A673 (cell line): ENCODE results near the gene ADRB2. TPM values are rescaled to one million over a fixed set of nuclear protein-coding genes. Genes with fewer than 3 reads are reported as not detected.

ENCODE experiments used
- BruUV-seq: library from RNA; stranded (reverse); fragments of 400-500 nt; replicated peaks from 2 replicates; lab custom pipeline; 2021; lab: Mats Ljungman, UMichigan
- CTCF ChIA-PET: fragments of 300-600 bp; sonication (Branson Sonifier 250); formaldehyde crosslinking; loops from one replicate; lab custom pipeline; 2022; ENCODE audit warnings: antibody characterized with exemption; lab: Charles Lee
- POLR2A ChIA-PET: fragments of 300-600 bp; sonication (Branson Sonifier 250); formaldehyde crosslinking; loops from one replicate; lab custom pipeline; 2022; ENCODE audit warnings: antibody characterized with exemption; ENCODE audit not compliant: low non-redundant PET; lab: Charles Lee
- DNase-seq: peaks from one replicate; pipeline ENCODE4 v3.0.0-alpha.2; 2015; ENCODE audit warnings: low spot score
- H3K27ac ChIP-seq: fragments of 200-600 bp; sonication (generic); 2 replicates; pipeline ENCODE4 v1.5.1; 2016; ENCODE audit warnings: mixed run types, low read depth, mild to moderate bottlenecking, mixed read lengths, antibody characterized with exemption, low read length; ENCODE audit not compliant: poor library complexity, severe bottlenecking
- H3K27me3 ChIP-seq: fragments of 200-600 bp; sonication (generic); replicated peaks from 2 replicates; pipeline ENCODE4 v1.6.1; 2017; ENCODE audit warnings: mixed run types, low read depth, mild to moderate bottlenecking, mixed read lengths, antibody characterized with exemption, low read length; ENCODE audit not compliant: insufficient read depth, poor library complexity
- H3K36me3 ChIP-seq: fragments of 200-600 bp; sonication (generic); 2 replicates; pipeline ENCODE4 v1.6.1; 2016; ENCODE audit warnings: mixed run types, mild to moderate bottlenecking, mixed read lengths, antibody characterized with exemption, low read length; ENCODE audit not compliant: insufficient read depth, poor library complexity, severe bottlenecking
- H3K4me1 ChIP-seq: fragments of 200-600 bp; sonication (generic); 2 replicates; pipeline ENCODE4 v1.6.1; 2017; ENCODE audit warnings: mixed run types, mild to moderate bottlenecking, mixed read lengths, antibody characterized with exemption, low read length; ENCODE audit not compliant: insufficient read depth, poor library complexity, severe bottlenecking
- H3K4me3 ChIP-seq: fragments of 200-600 bp; sonication (generic); 2 replicates; pipeline ENCODE4 v1.5.1; 2016; ENCODE audit warnings: low read depth, mixed run types, mild to moderate bottlenecking, mixed read lengths, low read length; ENCODE audit not compliant: poor library complexity, severe bottlenecking
- H3K9me3 ChIP-seq: fragments of 200-600 bp; sonication (generic); 2 replicates; pipeline ENCODE4 v1.6.1; 2016; ENCODE audit warnings: mixed run types, low read depth, mild to moderate bottlenecking, mixed read lengths, antibody characterized with exemption, low read length; ENCODE audit not compliant: poor library complexity, severe bottlenecking
- EZH2 ChIP-seq: fragments of 200-600 bp; sonication (generic); IDR thresholded peaks from 2 replicates; pipeline ENCODE4 v1.6.1; 2017; ENCODE audit warnings: borderline replicate concordance, low read depth, mild to moderate bottlenecking, mixed read lengths, antibody characterized with exemption, low read length; ENCODE audit not compliant: poor library complexity, severe bottlenecking
- intact Hi-C: fragments of 100-400 bp; cut with micrococcal nuclease; formaldehyde crosslinking; loops from one replicate; pipeline ENCODE4 v1.10.0; 2022; ENCODE audit not compliant: unreplicated experiment
- total RNA-seq: library from RNA; stranded (reverse); gene quantifications from 2 replicates; pipeline ENCODE4 v1.2.3, GENCODE V29; 2021
- TF ChIP-seq, protein P1 (sequence below): fragments of 300-800, 200-600 bp; sonication (generic); conservative IDR thresholded peaks from 2 replicates; pipeline ENCODE4 v1.5.1; 2017; ENCODE audit warnings: low read depth, mild to moderate bottlenecking, antibody characterized with exemption, low read length, moderate library complexity, mixed read lengths

Gene ADRB2
- total RNA-seq, 1 experiment from 2014 or later = not detected

- ChIA-PET CTCF (no interaction called here), POLR2A (no interaction called here)
- TF ChIP-seq, protein P1, sequence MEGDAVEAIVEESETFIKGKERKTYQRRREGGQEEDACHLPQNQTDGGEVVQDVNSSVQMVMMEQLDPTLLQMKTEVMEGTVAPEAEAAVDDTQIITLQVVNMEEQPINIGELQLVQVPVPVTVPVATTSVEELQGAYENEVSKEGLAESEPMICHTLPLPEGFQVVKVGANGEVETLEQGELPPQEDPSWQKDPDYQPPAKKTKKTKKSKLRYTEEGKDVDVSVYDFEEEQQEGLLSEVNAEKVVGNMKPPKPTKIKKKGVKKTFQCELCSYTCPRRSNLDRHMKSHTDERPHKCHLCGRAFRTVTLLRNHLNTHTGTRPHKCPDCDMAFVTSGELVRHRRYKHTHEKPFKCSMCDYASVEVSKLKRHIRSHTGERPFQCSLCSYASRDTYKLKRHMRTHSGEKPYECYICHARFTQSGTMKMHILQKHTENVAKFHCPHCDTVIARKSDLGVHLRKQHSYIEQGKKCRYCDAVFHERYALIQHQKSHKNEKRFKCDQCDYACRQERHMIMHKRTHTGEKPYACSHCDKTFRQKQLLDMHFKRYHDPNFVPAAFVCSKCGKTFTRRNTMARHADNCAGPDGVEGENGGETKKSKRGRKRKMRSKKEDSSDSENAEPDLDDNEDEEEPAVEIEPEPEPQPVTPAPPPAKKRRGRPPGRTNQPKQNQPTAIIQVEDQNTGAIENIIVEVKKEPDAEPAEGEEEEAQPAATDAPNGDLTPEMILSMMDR = no peak
- no peak for TF ChIP-seq EZH2
- peaks cover 4% of the 10 kb centered on the region for H3K4me1 ChIP-seq
- intact Hi-C loops = loop anchor here (10.0 kb wide), 2 partner anchors 166 to 286 kb away; no protein-coding TSS in a partner anchor
- peaks cover 65% of the 10 kb centered on the region for H3K27me3 ChIP-seq
- H3K4me3 ChIP-seq = no peak overlapping the region
- H3K36me3 ChIP-seq = no peaks in the 10 kb centered on the region
- H3K9me3 ChIP-seq = no peaks in the 10 kb centered on the region
- DNase-seq = no peak
- no peak overlapping the region for H3K27ac ChIP-seq
- no TSS peak for BruUV-seq
Observed at GRCh38 chr5:148829248-148829594, 2.8 kb downstream of the ADRB2 start.

DNA sequence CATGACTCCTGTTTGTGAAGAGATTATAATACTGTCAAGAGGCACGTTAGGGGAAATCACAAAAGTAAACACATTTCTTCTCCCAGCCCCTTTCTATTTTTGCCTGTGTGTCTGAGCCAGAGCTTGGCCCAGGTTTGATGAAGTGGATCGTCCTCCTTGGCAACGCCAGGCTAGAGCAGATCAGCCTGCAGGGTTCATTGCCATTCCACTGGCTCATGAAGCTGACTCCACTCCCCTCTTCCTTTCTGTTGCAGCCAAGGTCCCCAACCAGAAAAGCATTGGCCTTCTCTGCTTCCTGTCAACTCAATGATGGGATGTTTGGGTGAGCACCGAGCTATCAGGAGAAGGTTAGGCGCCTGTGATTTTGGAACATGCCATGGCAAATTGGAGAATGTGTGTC, 3.3 kb downstream of the ADRB2 start:
- TF ChIP-seq, protein P1 = no peak
- no peak for TF ChIP-seq EZH2
- Histone ChIP-seq H3K27ac (no peak overlapping the region), H3K36me3 (no peaks in the 10 kb centered on the region), H3K4me1 (peaks cover 4% of the 10 kb centered on the region), H3K27me3 (peaks cover 61% of the 10 kb centered on the region), H3K4me3 (no peak overlapping the region), H3K9me3 (no peaks in the 10 kb centered on the region)
- CTCF ChIA-PET = no interaction called here
- no TSS peak for BruUV-seq
- intact Hi-C loops = loop anchor here (10.0 kb wide), 2 partner anchors 165 to 285 kb away; no protein-coding TSS in a partner anchor
- no peak for DNase-seq
- POLR2A ChIA-PET = no interaction called here

GRCh38 chr5:148830211-148830610, 3.8 kb downstream of the ADRB2 start:
- Histone ChIP-seq H3K4me3 (no peak overlapping the region), H3K36me3 (no peaks in the 10 kb centered on the region), H3K9me3 (no peaks in the 10 kb centered on the region), H3K27me3 (peaks cover 59% of the 10 kb centered on the region), H3K4me1 (peaks cover 4% of the 10 kb centered on the region), H3K27ac (no peak overlapping the region)
- CTCF ChIA-PET = no interaction called here
- DNase-seq = no peak
- POLR2A ChIA-PET = no interaction called here
- no peak for TF ChIP-seq EZH2
- TF ChIP-seq, protein P1 = no peak
- no TSS peak for BruUV-seq
- intact Hi-C loops = no loop called here
